HCT116 (cell line): ENCODE results near the gene LRCH3. TPM values are rescaled to one million over a fixed set of nuclear protein-coding genes. Genes with fewer than 3 reads are reported as not detected.

Experiments used
- ATAC-seq: fragments of 200-7000 bp; cut with Tn5 transposase; 2 replicates; pipeline ENCODE4 v1.9.1; 2020; ENCODE audit warnings: mild to moderate bottlenecking, moderate library complexity
- BruUV-seq: library from RNA; stranded (reverse); fragments of 400-500 nt; replicated peaks from 2 replicates; lab custom pipeline; 2021; lab: Mats Ljungman, UMichigan
- CTCF ChIA-PET: fragments of 300-600 bp; sonication (Branson Sonifier 250); formaldehyde crosslinking; loops from one replicate; lab custom pipeline; 2021; ENCODE audit warnings: antibody characterized with exemption; lab: Charles Lee
- POLR2A ChIA-PET: fragments of 300-600, 350-600 bp; sonication (Branson Sonifier 250); formaldehyde crosslinking; loops from one replicate; lab custom pipeline; 2021; ENCODE audit warnings: antibody characterized with exemption; lab: Charles Lee
- RAD21 ChIA-PET, 2 experiments: fragments of 300-600 bp; sonication (Branson Sonifier 250); formaldehyde crosslinking; loops; one replicate each; lab custom pipeline; 2023; ENCODE audit warnings: low total read pairs in 2 of 2; ENCODE audit not compliant: uncharacterized antibody in 2 of 2, unreplicated experiment in 2 of 2, low non-redundant PET in 1 of 2; lab: Charles Lee
- DNase-seq: peaks from one replicate; pipeline ENCODE4 v3.0.0-alpha.2; 2010; ENCODE audit warnings: low read depth, low spot score
- H2AFZ ChIP-seq: fragments of 200-600 bp; shearing (Covaris generic), sonication (generic); 2 replicates; pipeline ENCODE4 v1.6.1; 2017; ENCODE audit warnings: low read depth, mixed run types, mixed read lengths, antibody characterized with exemption, low read length; ENCODE audit not compliant: poor library complexity, severe bottlenecking
- H3K27ac ChIP-seq: 2 replicates; pipeline ENCODE4 v1.5.1; 2012; ENCODE audit warnings: low read depth, low read length
- H3K27me3 ChIP-seq: fragments of 200-600 bp; sonication (generic); 2 replicates; pipeline ENCODE4 v1.6.1; 2016; ENCODE audit warnings: mixed run types, low read length, mixed read lengths; ENCODE audit not compliant: insufficient read depth
- H3K36me3 ChIP-seq, 2 experiments: fragments of 200-500 bp in 1 of 2; fragments of 200-600 bp in 1 of 2; sonication (Bioruptor generic) in 1 of 2; sonication (generic) in 1 of 2; 2 replicates each; pipeline versions ENCODE4 v1.5.1 to v1.6.1; 2014 to 2016; ENCODE audit warnings: low read length in 2 of 2, inconsistent platforms in 1 of 2, mixed read lengths in 1 of 2, mixed run types in 1 of 2; ENCODE audit not compliant: insufficient read depth in 2 of 2, control insufficient read depth in 1 of 2
- H3K4me1 ChIP-seq, 2 experiments: fragments of 200-600 bp in 1 of 2; sonication (generic) in 1 of 2; 2 replicates each; pipeline versions ENCODE4 v1.5.1 to v1.6.1; 2012 to 2017; ENCODE audit warnings: low read length in 2 of 2, inconsistent platforms in 1 of 2, mild to moderate bottlenecking in 1 of 2, mixed read lengths in 1 of 2, mixed run types in 1 of 2, moderate library complexity in 1 of 2; ENCODE audit not compliant: insufficient read depth in 2 of 2, control insufficient read depth in 1 of 2
- H3K4me2 ChIP-seq: fragments of 200-600 bp; sonication (generic); 2 replicates; pipeline ENCODE4 v1.6.1; 2017; ENCODE audit warnings: mixed run types, low read length, mixed read lengths
- H3K4me3 ChIP-seq, 2 experiments: fragments of 200-600 bp in 1 of 2; sonication (generic) in 1 of 2; replicated peaks in 1 of 2; 2 replicates each; pipeline ENCODE4 v1.5.1; 2011 to 2016; ENCODE audit warnings: low read length in 2 of 2, control low read depth in 1 of 2, low read depth in 1 of 2, mild to moderate bottlenecking in 1 of 2, mixed read lengths in 1 of 2, mixed run types in 1 of 2
- H3K79me2 ChIP-seq: fragments of 200-600 bp; sonication (generic); 2 replicates; pipeline ENCODE4 v1.6.1; 2017; ENCODE audit warnings: mild to moderate bottlenecking, mixed run types, low read length, moderate library complexity, mixed read lengths; ENCODE audit not compliant: insufficient read depth
- H3K9ac ChIP-seq: fragments of 200-600 bp; sonication (generic); 2 replicates; pipeline ENCODE4 v1.6.1; 2016; ENCODE audit warnings: low read length, mixed read lengths
- H3K9me2 ChIP-seq: fragments of 200-600 bp; sonication (generic), shearing (Covaris generic); 2 replicates; pipeline ENCODE4 v1.6.1; 2017; ENCODE audit warnings: mixed run types, mild to moderate bottlenecking, moderate library complexity; ENCODE audit not compliant: insufficient read depth
- H3K9me3 ChIP-seq, 2 experiments: fragments of 200-500 bp in 1 of 2; fragments of 200-600 bp in 1 of 2; sonication (Bioruptor generic) in 1 of 2; sonication (generic) in 1 of 2; 2 replicates each; pipeline ENCODE4 v1.6.1; 2014 to 2017; ENCODE audit warnings: low read length in 2 of 2, mixed read lengths in 2 of 2, inconsistent platforms in 1 of 2, low read depth in 1 of 2, mild to moderate bottlenecking in 1 of 2, mixed run types in 1 of 2, moderate library complexity in 1 of 2; ENCODE audit not compliant: control insufficient read depth in 1 of 2, insufficient read depth in 1 of 2
- H4K20me1 ChIP-seq: fragments of 200-600 bp; sonication (generic), shearing (Covaris generic); 2 replicates; pipeline ENCODE4 v1.6.1; 2017; ENCODE audit warnings: mixed run types, mild to moderate bottlenecking, moderate library complexity; ENCODE audit not compliant: insufficient read depth
- CBX3 ChIP-seq: IDR thresholded peaks from 2 replicates; pipeline ENCODE4 v1.6.1; 2012; ENCODE audit warnings: low read depth
- EGR1 ChIP-seq: IDR thresholded peaks from 2 replicates; pipeline ENCODE4 v1.6.1; 2012; ENCODE audit warnings: low read depth
- FOSL1 ChIP-seq: IDR thresholded peaks from 2 replicates; pipeline ENCODE4 v1.6.1; 2012; ENCODE audit warnings: low read depth
- POLR2A ChIP-seq: IDR thresholded peaks from 2 replicates; pipeline ENCODE4 v1.7.0; 2011; ENCODE audit warnings: borderline replicate concordance; ENCODE audit not compliant: insufficient read depth, insufficient read length; ENCODE audit errors: extremely low read depth
- RAD21 ChIP-seq: IDR thresholded peaks from 2 replicates; pipeline ENCODE4 v1.6.1; 2012; ENCODE audit warnings: low read depth, mild to moderate bottlenecking
- SIN3A ChIP-seq: IDR thresholded peaks from 2 replicates; pipeline ENCODE4 v1.6.1; 2012; ENCODE audit warnings: low read depth
- SP1 ChIP-seq: IDR thresholded peaks from 2 replicates; pipeline ENCODE4 v1.6.1; 2012; ENCODE audit warnings: low read depth
- TCF7L2 ChIP-seq: IDR thresholded peaks from 2 replicates; pipeline ENCODE4 v1.7.0; 2011; ENCODE audit warnings: borderline replicate concordance, inconsistent platforms; ENCODE audit not compliant: insufficient read depth, insufficient read length; ENCODE audit errors: extremely low read depth
- ZFX ChIP-seq: fragments of 450-650 bp; IDR thresholded peaks from 2 replicates; pipeline ENCODE4 v1.6.1; 2017
- ZNF274 ChIP-seq: fragments of 200-500 bp; sonication (Bioruptor generic); IDR thresholded peaks from 2 replicates; pipeline ENCODE4 v1.6.1; 2014; ENCODE audit warnings: mild to moderate bottlenecking, low read depth, low read length, inconsistent platforms
- intact Hi-C: fragments of 100-400 bp; cut with micrococcal nuclease; formaldehyde crosslinking; loops from 2 replicates; pipeline ENCODE4 v1.10.0; 2022
- total RNA-seq: library from RNA; stranded (reverse); gene quantifications from one replicate; pipeline ENCODE4 v1.2.1, GENCODE V29; 2021; ENCODE audit not compliant: unreplicated experiment

LRCH3 gene
- total RNA-seq, 1 experiment from 2014 or later: 38.1 TPM

DNA sequence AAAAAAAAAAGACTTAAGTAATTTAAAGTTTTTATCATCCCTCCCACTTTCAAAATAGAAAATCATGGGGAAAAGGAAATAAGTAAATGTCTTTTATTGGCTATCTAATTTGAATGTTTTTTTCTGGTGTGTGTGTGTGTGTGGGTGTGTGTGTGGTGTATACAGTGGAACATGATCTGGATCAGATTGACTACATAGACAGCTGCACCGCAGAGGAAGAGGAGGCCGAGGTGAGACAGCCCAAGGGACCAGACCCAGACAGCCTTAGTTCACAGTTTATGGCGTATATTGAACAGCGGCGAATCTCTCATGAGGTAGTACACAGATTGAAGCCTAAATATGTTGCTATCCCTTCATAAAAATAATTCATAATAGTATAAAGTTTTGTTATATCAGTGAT is 44.5 kb downstream of the LRCH3 start:
- no peak overlapping the region for H3K9ac ChIP-seq
- no peaks in the 10 kb centered on the region for H4K20me1 ChIP-seq
- H3K4me3 ChIP-seq: no peak overlapping the region
- H3K27me3 ChIP-seq: no peaks in the 10 kb centered on the region
- H3K79me2 ChIP-seq: no peaks in the 10 kb centered on the region
- H3K4me2 ChIP-seq: no peak overlapping the region
- intact Hi-C loops: no loop called here
- H3K36me3 ChIP-seq: peaks cover 11 to 14% of the 10 kb centered on the region in 2 experiments; a peak in 3 of 4 replicates
- DNase-seq: no peak
- H3K4me1 ChIP-seq: no peaks in the 10 kb centered on the region
- no peaks in the 10 kb centered on the region for H3K9me3 ChIP-seq
- no peaks in the 10 kb centered on the region for H3K9me2 ChIP-seq
- H3K27ac ChIP-seq: no peak overlapping the region
- CTCF ChIA-PET: no interaction called here
- TF ChIP-seq POLR2A: no peak
- no peak for TF ChIP-seq FOSL1
- TF ChIP-seq EGR1: no peak
- TF ChIP-seq SP1: no peak
- no peak for TF ChIP-seq ZNF274
- TF ChIP-seq TCF7L2: no peak
- TF ChIP-seq, all 23 proteins: peak for 0
- H2AFZ ChIP-seq: no peak overlapping the region
- POLR2A ChIA-PET: no interaction called here
- ATAC-seq: no peak
- BruUV-seq: no TSS peak
- RAD21 ChIA-PET: no interaction called here

DNA sequence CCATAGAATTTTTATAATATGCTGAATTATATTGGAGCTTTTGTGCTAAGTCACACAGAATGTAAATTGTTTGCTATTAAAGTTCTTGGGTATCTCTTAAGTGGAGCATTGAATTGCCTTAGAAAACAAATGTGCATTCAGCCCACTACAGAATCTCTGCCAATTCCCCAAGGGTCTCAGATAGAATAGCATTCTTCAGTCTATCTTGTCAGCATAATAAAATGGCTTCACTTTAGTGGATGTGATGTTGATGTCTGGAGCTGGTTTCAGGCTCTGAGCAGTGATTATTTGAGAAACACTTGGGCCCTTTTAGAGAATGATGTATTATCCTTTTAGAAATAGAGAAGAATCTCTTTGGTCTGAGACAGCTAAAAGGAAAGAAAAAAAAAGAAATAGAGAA is 45.2 kb downstream of the LRCH3 start:
- intact Hi-C loops: no loop called here
- Histone ChIP-seq H4K20me1 (no peaks in the 10 kb centered on the region), H3K36me3 (peaks cover 9 to 14% of the 10 kb centered on the region in 2 experiments; a peak in 3 of 4 replicates), H3K79me2 (no peaks in the 10 kb centered on the region), H3K4me1 (no peaks in the 10 kb centered on the region), H3K9me3 (no peaks in the 10 kb centered on the region), H3K9me2 (no peaks in the 10 kb centered on the region), H3K27me3 (no peaks in the 10 kb centered on the region), H3K27ac (no peak overlapping the region), H3K9ac (no peak overlapping the region), H2AFZ (no peak overlapping the region), H3K4me3 (no peak overlapping the region), H3K4me2 (no peak overlapping the region)
- POLR2A ChIA-PET: no interaction called here
- RAD21 ChIA-PET: no interaction called here
- CTCF ChIA-PET: no interaction called here
- DNase-seq (no peak), ATAC-seq (no peak)
- TF ChIP-seq SIN3A: no peak
- no peak for TF ChIP-seq RAD21
- no peak for TF ChIP-seq CBX3
- no peak for TF ChIP-seq ZFX
- BruUV-seq: no TSS peak
